WTC11 (cell line): ENCODE data around the gene LPCAT3. TPM values are rescaled to one million over a fixed set of nuclear protein-coding genes. Genes with fewer than 3 reads are reported as not detected.

Source experiments
- ATAC-seq: fragments of 200-7000 bp; cut with Tn5 transposase; 2 replicates; pipeline ENCODE4 v1.10.0; 2021; ENCODE audit warnings: mild to moderate bottlenecking, moderate library complexity
- CTCF ChIA-PET: fragments of 300-600 bp; sonication (Branson Sonifier 250); formaldehyde crosslinking; loops from one replicate; lab custom pipeline; 2021; ENCODE audit warnings: antibody characterized with exemption; lab: Charles Lee
- POLR2A ChIA-PET: fragments of 350-600 bp; sonication (Branson Sonifier 250); formaldehyde crosslinking; loops from one replicate; lab custom pipeline; 2021; ENCODE audit warnings: antibody characterized with exemption; lab: Charles Lee
- DNase-seq: peaks from one replicate; pipeline ENCODE4 v3.0.0; 2021; ENCODE audit warnings: low spot score
- H3K27ac Mint-ChIP-seq: 2 replicates; pipeline ENCODE4 v1.8.0; 2021; ENCODE audit warnings: mixed read lengths
- H3K27me3 Mint-ChIP-seq: 2 replicates; pipeline ENCODE4 v1.8.0; 2021; ENCODE audit warnings: low read depth, mild to moderate bottlenecking, moderate library complexity, mixed read lengths
- H3K36me3 Mint-ChIP-seq: 2 replicates; pipeline ENCODE4 v1.8.0; 2021; ENCODE audit warnings: mixed read lengths
- H3K4me1 Mint-ChIP-seq: 2 replicates; pipeline ENCODE4 v1.8.0; 2022; ENCODE audit warnings: mixed read lengths
- H3K4me3 Mint-ChIP-seq: 2 replicates; pipeline ENCODE4 v1.8.0; 2021; ENCODE audit warnings: mild to moderate bottlenecking, moderate library complexity, mixed read lengths
- H3K9me3 Mint-ChIP-seq: 2 replicates; pipeline ENCODE4 v1.8.0; 2021; ENCODE audit warnings: mixed read lengths
- AR ChIP-seq: fragments of 250-450 bp; sonication (Bioruptor Pico); IDR thresholded peaks from 2 replicates; pipeline ENCODE4 v1.9.0; 2021; ENCODE audit warnings: mild to moderate bottlenecking
- ATF3 ChIP-seq: sonication (generic); formaldehyde crosslinking; conservative IDR thresholded peaks from 2 replicates; pipeline ENCODE4 v1.8.1; 2022; ENCODE audit warnings: mild to moderate bottlenecking, missing genetic modification reagents
- CBFB ChIP-seq: sonication (generic); formaldehyde crosslinking; IDR thresholded peaks from 2 replicates; pipeline ENCODE4 v1.8.1; 2022; ENCODE audit warnings: mild to moderate bottlenecking, low read depth, missing genetic modification reagents
- E2F1 ChIP-seq: sonication (generic); formaldehyde crosslinking; IDR thresholded peaks from 2 replicates; pipeline ENCODE4 v1.8.0; 2022; ENCODE audit warnings: mild to moderate bottlenecking, missing genetic modification reagents
- ERG ChIP-seq: fragments of 250-450 bp; sonication (Bioruptor Pico); IDR thresholded peaks from 2 replicates; pipeline ENCODE4 v1.8.0; 2021; ENCODE audit warnings: mild to moderate bottlenecking
- FOXJ3 ChIP-seq: sonication (generic); formaldehyde crosslinking; IDR thresholded peaks from 2 replicates; pipeline ENCODE4 v1.9.0; 2021; ENCODE audit warnings: missing genetic modification reagents, mild to moderate bottlenecking, borderline replicate concordance
- GRHL2 ChIP-seq: fragments of 250-450 bp; sonication (Bioruptor Pico); IDR thresholded peaks from 2 replicates; pipeline ENCODE4 v1.8.0; 2022; ENCODE audit warnings: mild to moderate bottlenecking, moderate library complexity; ENCODE audit not compliant: insufficient replicate concordance, severe bottlenecking
- HMGXB4 ChIP-seq: sonication (generic); formaldehyde crosslinking; IDR thresholded peaks from 2 replicates; pipeline ENCODE4 v1.8.1; 2023; ENCODE audit warnings: mild to moderate bottlenecking, moderate library complexity, missing genetic modification reagents
- IRF1 ChIP-seq: sonication (generic); formaldehyde crosslinking; IDR thresholded peaks from 2 replicates; pipeline ENCODE4 v1.8.0; 2023; ENCODE audit warnings: missing genetic modification reagents
- IRF2 ChIP-seq: sonication (generic); formaldehyde crosslinking; IDR thresholded peaks from 2 replicates; pipeline ENCODE4 v1.8.0; 2022; ENCODE audit warnings: low read depth, missing genetic modification reagents, borderline replicate concordance
- JAZF1 ChIP-seq: fragments of 250-450 bp; sonication (Bioruptor Pico); IDR thresholded peaks from 2 replicates; pipeline ENCODE4 v1.9.0; 2021; ENCODE audit warnings: moderate library complexity, mild to moderate bottlenecking, inconsistent platforms
- MLX ChIP-seq: sonication (generic); formaldehyde crosslinking; IDR thresholded peaks from 2 replicates; pipeline ENCODE4 v1.8.1; 2023; ENCODE audit warnings: mild to moderate bottlenecking, missing genetic modification reagents, moderate library complexity
- NFE2L1 ChIP-seq: sonication (generic); formaldehyde crosslinking; IDR thresholded peaks from 2 replicates; pipeline ENCODE4 v1.8.1; 2023; ENCODE audit warnings: missing genetic modification reagents
- NR1H2 ChIP-seq: sonication (generic); formaldehyde crosslinking; IDR thresholded peaks from 2 replicates; pipeline ENCODE4 v1.9.0; 2021; ENCODE audit warnings: mild to moderate bottlenecking, moderate library complexity, missing genetic modification reagents
- PREB ChIP-seq: sonication (generic); formaldehyde crosslinking; IDR thresholded peaks from 2 replicates; pipeline ENCODE4 v1.8.1; 2022; ENCODE audit warnings: mild to moderate bottlenecking, missing genetic modification reagents, moderate library complexity, borderline replicate concordance
- RELA ChIP-seq: sonication (generic); formaldehyde crosslinking; IDR thresholded peaks from 2 replicates; pipeline ENCODE4 v1.8.1; 2022; ENCODE audit warnings: missing genetic modification reagents, mild to moderate bottlenecking, borderline replicate concordance
- RORB ChIP-seq: fragments of 250-450 bp; sonication (Bioruptor Pico); IDR thresholded peaks from 2 replicates; pipeline ENCODE4 v1.9.0; 2021; ENCODE audit warnings: mild to moderate bottlenecking
- TEAD4 ChIP-seq: sonication (generic); formaldehyde crosslinking; IDR thresholded peaks from 2 replicates; pipeline ENCODE4 v1.8.0; 2022; ENCODE audit warnings: mild to moderate bottlenecking, missing genetic modification reagents
- TP53 ChIP-seq: sonication (generic); formaldehyde crosslinking; IDR thresholded peaks from 2 replicates; pipeline ENCODE4 v1.8.1; 2023; ENCODE audit warnings: mild to moderate bottlenecking, missing genetic modification reagents
- ZBTB43 ChIP-seq: sonication (generic); formaldehyde crosslinking; IDR thresholded peaks from 2 replicates; pipeline ENCODE4 v1.8.1; 2023; ENCODE audit warnings: mild to moderate bottlenecking, missing genetic modification reagents
- ZNF232 ChIP-seq: sonication (generic); formaldehyde crosslinking; IDR thresholded peaks from 2 replicates; pipeline ENCODE4 v1.8.0; 2022; ENCODE audit warnings: mild to moderate bottlenecking, missing genetic modification reagents
- ZNF317 ChIP-seq: sonication (generic); formaldehyde crosslinking; IDR thresholded peaks from 2 replicates; pipeline ENCODE4 v1.8.1; 2023; ENCODE audit warnings: low read depth, mild to moderate bottlenecking, moderate library complexity, missing genetic modification reagents, borderline replicate concordance
- total RNA-seq: library from RNA; stranded (reverse); gene quantifications from 3 replicates; pipeline ENCODE4 v1.2.3, GENCODE V29; 2021

LPCAT3 gene
- total RNA-seq, 1 experiment from 2014 or later, result 40.0 TPM

GRCh38 chr12:7034464-7034863 is 16.2 kb upstream of the LPCAT3 start:
- DNase-seq, result no peak
- CTCF ChIA-PET, result interaction anchor here (2.2 kb wide), 1 partner anchor 74 kb away, joined by 7 read pairs; the partner anchor contains the start of gene C1RL
- Mint-ChIP-seq H3K4me3 (no peak overlapping the region), H3K9me3 (peaks cover 15% of the 10 kb centered on the region), H3K27me3 (no peaks in the 10 kb centered on the region; the same call in 1 of the 2 replicates), H3K4me1 (peaks cover 21% of the 10 kb centered on the region), H3K27ac (no peak overlapping the region), H3K36me3 (0 out of 2 replicates have a peak, but pooled peaks cover 5% of the 10 kb centered on the region)
- no peak for ATAC-seq
- POLR2A ChIA-PET, result no interaction called here
- TF ChIP-seq NFE2L1 (no peak), GRHL2 (CRISPR knock-in tag) (no peak), ERG (CRISPR knock-in tag) (no peak), RORB (no peak), PREB (no peak), ZNF317 (CRISPR knock-in tag) (no peak), E2F1 (CRISPR knock-in tag) (no peak), FOXJ3 (no peak), JAZF1 (CRISPR knock-in tag) (no peak), RELA (CRISPR knock-in tag) (no peak), HMGXB4 (CRISPR knock-in tag) (no peak), ATF3 (CRISPR knock-in tag) (no peak), TEAD4 (CRISPR knock-in tag) (no peak), ZBTB43 (CRISPR knock-in tag) (no peak), TP53 (no peak)

- Mint-ChIP-seq H3K36me3 (0 out of 2 replicates have a peak, but pooled peaks cover under 1% of the 10 kb centered on the region), H3K27ac (no peak overlapping the region), H3K27me3 (no peaks in the 10 kb centered on the region; the same call in 1 of the 2 replicates), H3K9me3 (peaks cover 5% of the 10 kb centered on the region), H3K4me1 (peaks cover 16% of the 10 kb centered on the region), H3K4me3 (no peak overlapping the region)
- ATAC-seq, result no peak
- DNase-seq, result no peak
- POLR2A ChIA-PET, result interaction anchor here (1.4 kb wide), 1 partner anchor 75 kb away, joined by 4 read pairs; no protein-coding TSS in a partner anchor
- CTCF ChIA-PET, result interaction anchor here (0.8 to 2.2 kb wide), 3 partner anchors 15 to 76 kb away, joined by 3 to 7 read pairs (median 6); partner anchors contain the start of genes C1RL and LPCAT3
- TF ChIP-seq IRF2, result no peak
- TF ChIP-seq MLX (CRISPR knock-in tag), result no peak
- no peak for TF ChIP-seq GRHL2 (CRISPR knock-in tag)
- TF ChIP-seq AR, result no peak
- no peak for TF ChIP-seq IRF1
- TF ChIP-seq CBFB (CRISPR knock-in tag), result no peak
- TF ChIP-seq NR1H2 (CRISPR knock-in tag), result no peak
- TF ChIP-seq ZNF232 (CRISPR knock-in tag), result no peak
These were observed 14.7 kb upstream of the LPCAT3 start for GRCh38 chr12:7032990-7033389.
